ENCODE measurements around the gene PRR22.

PRR22 gene

GRCh38 chr19:5784581-5785147 is at the start of gene PRR22:
Gene PRR22 (minus strand): TSS chr19:5784746. CDS start chr19:5784660, 86 bp downstream.
- no peak for DNase-seq (ENCODE audit: low read depth)

- no peak for DNase-seq (ENCODE audit: low read depth)
Observed at GRCh38 chr19:5832527-5833216, 48.1 kb upstream of the PRR22 start.

DNA sequence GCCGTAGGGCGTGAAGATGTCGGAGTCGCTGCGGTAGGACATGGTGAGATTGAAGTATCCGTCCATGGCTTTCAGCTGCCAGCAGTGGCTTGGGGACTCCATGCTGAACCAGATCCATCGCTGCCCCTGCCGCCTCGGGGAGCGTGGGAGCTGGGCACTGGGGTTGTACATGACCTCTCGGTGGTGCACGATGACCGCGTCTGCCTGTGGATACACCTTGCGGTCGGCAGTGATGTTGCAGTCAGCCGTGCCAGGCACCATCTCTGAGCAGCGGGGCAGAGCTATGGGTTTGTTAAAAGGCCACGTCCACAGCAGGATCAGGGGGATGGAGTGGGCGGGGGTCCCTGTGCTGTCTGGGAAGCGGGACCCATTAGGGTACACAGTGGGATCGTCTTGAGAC is 47.5 kb upstream of the PRR22 start:
- DNase-seq (ENCODE audit: low read depth): no peak

GRCh38 chr19:5831159-5831558 is 46.6 kb upstream of the PRR22 start:
- DNase-seq (ENCODE audit: low read depth): no peak

- no peak for DNase-seq (ENCODE audit: low read depth)
Observed at GRCh38 chr19:5829567-5830310, 45.2 kb upstream of the PRR22 start.

GRCh38 chr19:5828661-5829566 is 44.4 kb upstream of the PRR22 start:
- DNase-seq (ENCODE audit: low read depth): no peak

GRCh38 chr19:5827891-5828660 is 43.5 kb upstream of the PRR22 start:
- DNase-seq (ENCODE audit: low read depth): peak; percentile 85

DNA sequence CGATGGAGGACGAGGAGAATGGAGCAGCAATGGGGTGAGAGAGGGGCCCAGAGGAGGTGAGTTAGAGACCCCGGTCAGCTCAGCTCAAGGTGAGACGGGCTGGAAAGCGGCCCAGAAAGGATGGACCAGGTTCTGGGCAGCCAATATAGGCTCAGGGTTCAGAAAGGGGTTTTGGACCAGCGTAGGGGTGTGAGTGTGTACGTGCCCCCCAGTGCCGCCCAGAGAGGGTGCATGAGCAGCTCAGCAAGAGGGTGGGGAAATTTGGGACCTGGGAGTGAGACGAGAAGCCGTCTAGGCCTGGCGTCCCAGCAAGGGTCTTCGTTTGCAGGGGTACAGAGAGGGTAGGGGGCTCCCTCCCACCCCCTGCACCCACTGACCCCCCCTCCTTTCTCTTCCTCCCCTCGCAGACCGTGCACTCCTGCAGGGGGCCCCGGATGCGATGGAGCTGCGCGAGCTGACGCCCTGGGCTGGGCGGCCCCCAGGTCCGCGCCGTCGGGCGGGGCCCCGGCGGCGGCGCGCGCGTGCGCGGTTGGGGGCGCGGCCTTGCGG is 42.9 kb upstream of the PRR22 start:
- DNase-seq (ENCODE audit: low read depth): no peak

- DNase-seq (ENCODE audit: low read depth): no peak
Observed at GRCh38 chr19:5826531-5827341, 42.2 kb upstream of the PRR22 start.

- no peak for DNase-seq (ENCODE audit: low read depth)
Observed at GRCh38 chr19:5825178-5825577, 40.6 kb upstream of the PRR22 start.

GRCh38 chr19:5824751-5825150 is 40.2 kb upstream of the PRR22 start:
- no peak for DNase-seq (ENCODE audit: low read depth)

DNA sequence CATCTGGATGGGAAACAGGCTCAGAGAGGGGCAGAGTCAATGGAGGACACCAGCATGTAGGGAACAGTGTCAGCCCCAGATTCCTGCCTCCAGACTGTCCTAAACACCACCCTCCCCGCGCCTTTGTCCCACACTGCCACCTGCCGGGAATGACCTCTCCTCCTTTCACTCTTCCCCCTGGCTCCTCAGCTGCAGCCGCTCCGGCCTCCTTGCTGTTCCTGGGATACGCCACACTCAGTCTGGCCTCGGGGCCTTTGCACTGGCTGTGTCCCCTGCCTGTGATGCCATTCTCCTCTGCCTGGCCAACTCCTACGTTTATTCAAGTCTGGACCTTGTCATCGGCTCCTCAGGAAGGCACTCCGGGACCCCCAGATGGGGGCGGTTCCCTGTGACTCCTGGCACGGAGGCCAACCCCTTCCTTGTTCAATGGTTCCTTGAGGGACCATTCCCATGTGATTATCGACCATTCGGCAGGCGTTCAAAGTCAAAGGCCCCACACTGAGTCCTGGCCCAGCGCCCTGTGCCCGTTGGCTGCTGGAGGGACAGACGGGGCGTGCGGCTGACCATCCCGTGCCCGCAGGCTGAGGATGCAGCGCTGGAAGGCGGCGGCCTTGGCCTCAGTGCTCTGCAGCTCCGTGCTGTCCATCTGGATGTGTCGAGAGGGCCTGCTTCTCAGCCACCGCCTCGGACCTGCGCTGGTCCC is 39.2 kb upstream of the PRR22 start:
- DNase-seq (ENCODE audit: low read depth): no peak

- no peak for DNase-seq (ENCODE audit: low read depth)
Observed at GRCh38 chr19:5822181-5822844, 37.8 kb upstream of the PRR22 start.

- no peak for DNase-seq (ENCODE audit: low read depth)
Observed at GRCh38 chr19:5821521-5822180, 37.1 kb upstream of the PRR22 start.

DNA sequence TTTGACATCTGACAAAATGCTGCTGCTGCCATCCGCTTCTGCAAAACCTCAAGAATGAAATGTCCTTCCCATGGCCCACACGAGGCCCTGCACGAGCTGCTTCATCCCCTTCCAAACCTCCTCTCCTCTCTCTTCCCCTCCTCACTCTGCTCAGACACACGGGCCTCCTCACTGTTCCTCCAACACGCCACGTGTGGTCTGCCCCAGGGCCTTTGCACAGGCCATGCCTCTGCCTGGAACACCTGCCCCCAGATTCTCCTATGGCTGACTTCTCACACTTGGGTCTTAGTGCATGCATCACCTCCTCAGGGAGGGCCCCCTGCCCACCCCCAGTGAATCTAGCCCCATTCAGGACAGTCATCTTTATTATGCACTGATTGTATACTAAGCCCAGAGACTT is 36.2 kb upstream of the PRR22 start:
- no peak for DNase-seq (ENCODE audit: low read depth)

- DNase-seq (ENCODE audit: low read depth): no peak
Observed at GRCh38 chr19:5818594-5818993, 34.0 kb upstream of the PRR22 start.

GRCh38 chr19:5817218-5817617 is 32.7 kb upstream of the PRR22 start:
- no peak for DNase-seq (ENCODE audit: low read depth)

DNA sequence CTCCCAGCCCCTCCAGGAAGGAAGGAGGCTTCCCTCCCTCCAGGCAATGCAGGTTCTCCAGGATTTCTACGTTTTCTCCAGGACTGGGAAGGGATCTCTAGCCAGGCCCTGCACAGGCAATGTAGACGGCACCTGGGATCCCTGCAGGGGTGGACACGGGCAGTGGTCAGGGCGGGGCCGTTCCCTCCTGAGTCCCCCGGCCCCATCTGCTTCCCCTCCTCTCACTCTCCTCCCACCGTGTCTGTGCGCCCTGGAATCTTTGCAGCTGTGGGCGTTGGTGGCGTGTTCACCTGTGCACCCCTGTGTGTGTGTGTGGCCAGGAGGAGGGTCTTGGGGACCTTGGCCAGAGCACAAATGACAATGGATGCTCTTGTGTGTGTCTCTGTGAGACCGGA is 30.3 kb upstream of the PRR22 start:
- DNase-seq (ENCODE audit: low read depth): no peak

Measured in fibroblast of the conjunctiva (primary cell).